ENCODE results near the gene CLIP3. TPM values are rescaled to one million over a fixed set of nuclear protein-coding genes. Genes with fewer than 3 reads are reported as not detected.

Gene CLIP3
- total RNA-seq, 1 experiment from 2014 or later: 1.5 TPM

DNA sequence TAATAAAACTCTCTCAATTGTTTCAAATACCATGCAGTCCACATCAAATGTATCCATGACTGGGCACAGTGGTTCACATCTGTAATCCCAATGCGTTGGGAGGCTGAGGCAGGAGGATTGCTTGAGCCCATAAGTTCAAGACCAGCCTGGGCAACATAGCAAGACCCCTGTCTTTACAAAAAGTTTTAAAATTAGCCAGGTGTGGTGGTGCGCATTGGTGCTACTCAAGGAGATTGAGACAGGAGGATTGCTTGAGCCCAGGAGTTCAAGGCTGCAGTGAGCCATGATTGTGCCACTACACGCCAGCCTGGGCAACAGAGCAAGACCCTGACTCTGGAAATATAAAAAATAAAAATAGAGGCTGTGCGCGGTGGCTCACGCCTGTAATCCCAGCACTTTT is 5.0 kb downstream of the CLIP3 start (continued):
- no peak for TF ChIP-seq ELF1 (IDR thresholded peaks at IDR 0.05; ENCODE audit: borderline replicate concordance, low read depth)
- TF ChIP-seq, protein P1, sequence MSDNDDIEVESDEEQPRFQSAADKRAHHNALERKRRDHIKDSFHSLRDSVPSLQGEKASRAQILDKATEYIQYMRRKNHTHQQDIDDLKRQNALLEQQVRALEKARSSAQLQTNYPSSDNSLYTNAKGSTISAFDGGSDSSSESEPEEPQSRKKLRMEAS (IDR thresholded peaks at IDR 0.05): no peak

DNA sequence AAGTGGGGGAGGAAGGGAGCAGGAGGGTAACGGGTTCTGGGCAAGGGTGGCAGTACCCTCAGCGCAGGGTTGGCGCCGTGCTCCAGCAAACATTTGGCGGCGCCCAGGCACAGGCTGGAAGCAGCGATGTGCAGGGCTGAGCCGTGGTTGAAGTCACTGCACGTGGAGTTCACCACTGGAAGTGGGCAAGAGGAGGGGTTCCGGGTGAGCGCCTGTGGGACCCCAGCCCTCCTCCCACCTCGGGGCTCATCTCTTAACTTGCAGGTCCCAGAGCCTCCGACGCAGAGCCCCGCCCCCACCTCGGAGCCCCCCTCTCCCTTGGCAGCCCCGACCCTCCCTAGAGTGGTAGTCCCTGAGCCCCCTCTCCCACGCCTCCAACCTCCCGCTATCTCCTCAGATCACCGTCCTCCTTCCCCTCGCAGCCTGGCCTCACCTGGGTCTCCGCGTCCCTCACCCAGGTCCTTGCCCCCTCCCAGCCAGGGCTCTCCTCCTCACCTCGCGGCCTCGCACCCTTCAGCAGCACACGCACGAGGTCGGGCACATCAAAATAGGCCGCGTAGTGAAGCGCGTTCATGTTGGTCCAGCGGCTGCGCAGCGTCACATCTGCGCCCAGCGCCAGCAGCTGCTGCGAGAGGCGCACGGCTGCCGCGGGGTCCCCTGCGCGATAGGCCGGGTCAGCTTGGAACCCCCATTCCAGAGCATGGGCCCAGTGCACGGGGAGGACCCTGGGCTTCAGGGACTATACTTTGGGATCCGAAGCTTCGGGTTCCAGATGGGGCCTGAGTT is 6.4 kb downstream of the CLIP3 start:
- POLR2A ChIA-PET: no interaction called here
- TF ChIP-seq EGR1 (IDR thresholded peaks at IDR 0.05; ENCODE audit: low read depth): no peak
- no peak for TF ChIP-seq RAD21 (IDR thresholded peaks at IDR 0.05; ENCODE audit: low read depth)
- TF ChIP-seq CBX3 (IDR thresholded peaks at IDR 0.05; ENCODE audit: low read depth): no peak
- TF ChIP-seq POLR2A (IDR thresholded peaks at IDR 0.05; ENCODE audit: borderline replicate concordance, extremely low read depth, insufficient read depth, insufficient read length): no peak
- TF ChIP-seq, protein P1 (IDR thresholded peaks at IDR 0.05): no peak
- TF ChIP-seq, protein P2, sequence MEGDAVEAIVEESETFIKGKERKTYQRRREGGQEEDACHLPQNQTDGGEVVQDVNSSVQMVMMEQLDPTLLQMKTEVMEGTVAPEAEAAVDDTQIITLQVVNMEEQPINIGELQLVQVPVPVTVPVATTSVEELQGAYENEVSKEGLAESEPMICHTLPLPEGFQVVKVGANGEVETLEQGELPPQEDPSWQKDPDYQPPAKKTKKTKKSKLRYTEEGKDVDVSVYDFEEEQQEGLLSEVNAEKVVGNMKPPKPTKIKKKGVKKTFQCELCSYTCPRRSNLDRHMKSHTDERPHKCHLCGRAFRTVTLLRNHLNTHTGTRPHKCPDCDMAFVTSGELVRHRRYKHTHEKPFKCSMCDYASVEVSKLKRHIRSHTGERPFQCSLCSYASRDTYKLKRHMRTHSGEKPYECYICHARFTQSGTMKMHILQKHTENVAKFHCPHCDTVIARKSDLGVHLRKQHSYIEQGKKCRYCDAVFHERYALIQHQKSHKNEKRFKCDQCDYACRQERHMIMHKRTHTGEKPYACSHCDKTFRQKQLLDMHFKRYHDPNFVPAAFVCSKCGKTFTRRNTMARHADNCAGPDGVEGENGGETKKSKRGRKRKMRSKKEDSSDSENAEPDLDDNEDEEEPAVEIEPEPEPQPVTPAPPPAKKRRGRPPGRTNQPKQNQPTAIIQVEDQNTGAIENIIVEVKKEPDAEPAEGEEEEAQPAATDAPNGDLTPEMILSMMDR (IDR thresholded peaks at IDR 0.05 in 2 of 3, conservative IDR thresholded peaks at IDR 0.05 in 1 of 3; ENCODE audit: borderline replicate concordance in 1 of 3, insufficient read depth in 1 of 3, low read depth in 2 of 3, low read length in 2 of 3): no peak
- TF ChIP-seq, protein P3, sequence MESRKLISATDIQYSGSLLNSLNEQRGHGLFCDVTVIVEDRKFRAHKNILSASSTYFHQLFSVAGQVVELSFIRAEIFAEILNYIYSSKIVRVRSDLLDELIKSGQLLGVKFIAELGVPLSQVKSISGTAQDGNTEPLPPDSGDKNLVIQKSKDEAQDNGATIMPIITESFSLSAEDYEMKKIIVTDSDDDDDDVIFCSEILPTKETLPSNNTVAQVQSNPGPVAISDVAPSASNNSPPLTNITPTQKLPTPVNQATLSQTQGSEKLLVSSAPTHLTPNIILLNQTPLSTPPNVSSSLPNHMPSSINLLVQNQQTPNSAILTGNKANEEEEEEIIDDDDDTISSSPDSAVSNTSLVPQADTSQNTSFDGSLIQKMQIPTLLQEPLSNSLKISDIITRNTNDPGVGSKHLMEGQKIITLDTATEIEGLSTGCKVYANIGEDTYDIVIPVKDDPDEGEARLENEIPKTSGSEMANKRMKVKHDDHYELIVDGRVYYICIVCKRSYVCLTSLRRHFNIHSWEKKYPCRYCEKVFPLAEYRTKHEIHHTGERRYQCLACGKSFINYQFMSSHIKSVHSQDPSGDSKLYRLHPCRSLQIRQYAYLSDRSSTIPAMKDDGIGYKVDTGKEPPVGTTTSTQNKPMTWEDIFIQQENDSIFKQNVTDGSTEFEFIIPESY (IDR thresholded peaks at IDR 0.05; ENCODE audit: extremely low read depth, insufficient replicate concordance, low read length): no peak
- no peak for TF ChIP-seq EZH2 (IDR thresholded peaks at IDR 0.05)
- TF ChIP-seq JUND (IDR thresholded peaks at IDR 0.05): no peak
- TF ChIP-seq, protein P4, sequence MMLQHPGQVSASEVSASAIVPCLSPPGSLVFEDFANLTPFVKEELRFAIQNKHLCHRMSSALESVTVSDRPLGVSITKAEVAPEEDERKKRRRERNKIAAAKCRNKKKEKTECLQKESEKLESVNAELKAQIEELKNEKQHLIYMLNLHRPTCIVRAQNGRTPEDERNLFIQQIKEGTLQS (IDR thresholded peaks at IDR 0.05): no peak
- TF ChIP-seq YY1 (IDR thresholded peaks at IDR 0.05; ENCODE audit: extremely low read depth, insufficient replicate concordance, low read depth, low read length): no peak
- TF ChIP-seq, protein P5, sequence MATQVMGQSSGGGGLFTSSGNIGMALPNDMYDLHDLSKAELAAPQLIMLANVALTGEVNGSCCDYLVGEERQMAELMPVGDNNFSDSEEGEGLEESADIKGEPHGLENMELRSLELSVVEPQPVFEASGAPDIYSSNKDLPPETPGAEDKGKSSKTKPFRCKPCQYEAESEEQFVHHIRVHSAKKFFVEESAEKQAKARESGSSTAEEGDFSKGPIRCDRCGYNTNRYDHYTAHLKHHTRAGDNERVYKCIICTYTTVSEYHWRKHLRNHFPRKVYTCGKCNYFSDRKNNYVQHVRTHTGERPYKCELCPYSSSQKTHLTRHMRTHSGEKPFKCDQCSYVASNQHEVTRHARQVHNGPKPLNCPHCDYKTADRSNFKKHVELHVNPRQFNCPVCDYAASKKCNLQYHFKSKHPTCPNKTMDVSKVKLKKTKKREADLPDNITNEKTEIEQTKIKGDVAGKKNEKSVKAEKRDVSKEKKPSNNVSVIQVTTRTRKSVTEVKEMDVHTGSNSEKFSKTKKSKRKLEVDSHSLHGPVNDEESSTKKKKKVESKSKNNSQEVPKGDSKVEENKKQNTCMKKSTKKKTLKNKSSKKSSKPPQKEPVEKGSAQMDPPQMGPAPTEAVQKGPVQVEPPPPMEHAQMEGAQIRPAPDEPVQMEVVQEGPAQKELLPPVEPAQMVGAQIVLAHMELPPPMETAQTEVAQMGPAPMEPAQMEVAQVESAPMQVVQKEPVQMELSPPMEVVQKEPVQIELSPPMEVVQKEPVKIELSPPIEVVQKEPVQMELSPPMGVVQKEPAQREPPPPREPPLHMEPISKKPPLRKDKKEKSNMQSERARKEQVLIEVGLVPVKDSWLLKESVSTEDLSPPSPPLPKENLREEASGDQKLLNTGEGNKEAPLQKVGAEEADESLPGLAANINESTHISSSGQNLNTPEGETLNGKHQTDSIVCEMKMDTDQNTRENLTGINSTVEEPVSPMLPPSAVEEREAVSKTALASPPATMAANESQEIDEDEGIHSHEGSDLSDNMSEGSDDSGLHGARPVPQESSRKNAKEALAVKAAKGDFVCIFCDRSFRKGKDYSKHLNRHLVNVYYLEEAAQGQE (IDR thresholded peaks at IDR 0.05; ENCODE audit: low read depth): no peak
- TF ChIP-seq SIN3A (IDR thresholded peaks at IDR 0.05; ENCODE audit: low read depth): no peak
- no peak for TF ChIP-seq SP1 (IDR thresholded peaks at IDR 0.05; ENCODE audit: low read depth)
- TF ChIP-seq ZFX (IDR thresholded peaks at IDR 0.05): no peak
- TF ChIP-seq CEBPB (IDR thresholded peaks at IDR 0.05; ENCODE audit: low read depth): no peak

More for the DNA sequence above, 6.4 kb downstream of the CLIP3 start:
- no peaks in the 10 kb centered on the region for H3K27me3 ChIP-seq (ENCODE audit: insufficient read depth, low read length)
- H3K4me3 ChIP-seq (replicated peaks in 1 of 2; ENCODE audit: low read depth in 1 of 2, low read length in 2 of 2): no peak overlapping the region
- no peak overlapping the region for H3K9ac ChIP-seq (ENCODE audit: low read length)
- intact Hi-C loops (cut with micrococcal nuclease): no loop called here
- H3K27ac ChIP-seq (ENCODE audit: low read depth, low read length): no peak overlapping the region
- CTCF ChIA-PET: no interaction called here
- H3K4me2 ChIP-seq (ENCODE audit: low read length): no peak overlapping the region
- H3K36me3 ChIP-seq (ENCODE audit: control insufficient read depth in 1 of 2, insufficient read depth in 2 of 2, low read length in 2 of 2): peaks cover 0 to 23% of the 10 kb centered on the region in 2 experiments; a peak in 1 of 4 replicates
- no peaks in the 10 kb centered on the region for H4K20me1 ChIP-seq (ENCODE audit: insufficient read depth)
- no TSS peak for BruUV-seq (replicated peaks)
- no peaks in the 10 kb centered on the region for H3K9me3 ChIP-seq (ENCODE audit: control insufficient read depth in 1 of 2, insufficient read depth in 1 of 2, low read depth in 1 of 2, low read length in 2 of 2)
- DNase-seq (ENCODE audit: low read depth, low spot score) (no peak), ATAC-seq (no peak)
- no peak overlapping the region for H2AFZ ChIP-seq (ENCODE audit: low read depth, low read length, poor library complexity, severe bottlenecking)
- H3K79me2 ChIP-seq (ENCODE audit: insufficient read depth, low read length): no peaks in the 10 kb centered on the region
- H3K9me2 ChIP-seq (ENCODE audit: insufficient read depth): no peaks in the 10 kb centered on the region
- no peaks in the 10 kb centered on the region for H3K4me1 ChIP-seq (ENCODE audit: control insufficient read depth in 1 of 2, insufficient read depth in 2 of 2, low read length in 2 of 2)
- RAD21 ChIA-PET (ENCODE audit: low non-redundant PET in 1 of 2, low total read pairs in 2 of 2, uncharacterized antibody in 2 of 2, unreplicated experiment in 2 of 2): no interaction called here

Measured in HCT116 (cell line).